H1 (cell line): ENCODE data around the gene RFX1. TPM values are rescaled to one million over a fixed set of nuclear protein-coding genes. Genes with fewer than 3 reads are reported as not detected.

Source experiments
- CTCF ChIA-PET: fragments of 300-600 bp; sonication (Branson Sonifier 250); formaldehyde crosslinking; loops from one replicate; lab custom pipeline; 2021; ENCODE audit not compliant: partially characterized antibody; lab: Charles Lee
- POLR2A ChIA-PET: fragments of 300-600 bp; sonication (Branson Sonifier 250); formaldehyde crosslinking; loops from one replicate; lab custom pipeline; 2021; ENCODE audit warnings: inconsistent platforms; ENCODE audit not compliant: partially characterized antibody; lab: Charles Lee
- DNase-seq, 2 experiments: peaks; one replicate each; pipeline versions ENCODE4 v3.0.0 to v3.0.0-alpha.2; 2010 to 2022; ENCODE audit warnings: low spot score in 2 of 2, low read depth in 1 of 2, mixed read lengths in 1 of 2
- FAIRE-seq: peaks from 2 replicates; lab custom pipeline; 2011; peaks lifted over from hg19 to GRCh38; lab: Jason Lieb, UNC
- H2AFZ ChIP-seq: 2 replicates; pipeline ENCODE4 v1.8.1; 2012; ENCODE audit warnings: low read length, inconsistent platforms
- H2AK5ac ChIP-seq: 2 replicates; pipeline ENCODE4 v1.6.1; 2013; ENCODE audit warnings: low read depth, low read length
- H2BK120ac ChIP-seq: replicated peaks from 2 replicates; pipeline ENCODE3; 2013; ENCODE audit warnings: low read depth, low read length, inconsistent platforms
- H2BK12ac ChIP-seq: 2 replicates; pipeline ENCODE4 v1.6.1; 2013; ENCODE audit warnings: low read depth, low read length
- H2BK15ac ChIP-seq: 2 replicates; pipeline ENCODE4 v1.6.1; 2013; ENCODE audit warnings: low read length
- H2BK20ac ChIP-seq: 2 replicates; pipeline ENCODE4 v1.6.1; 2013; ENCODE audit warnings: low read length
- H2BK5ac ChIP-seq: 2 replicates; pipeline ENCODE4 v1.6.1; 2013; ENCODE audit warnings: low read depth, low read length
- H3K14ac ChIP-seq: 2 replicates; pipeline ENCODE4 v1.6.1; 2013; ENCODE audit warnings: inconsistent platforms; ENCODE audit not compliant: insufficient read length
- H3K18ac ChIP-seq: 2 replicates; pipeline ENCODE4 v1.6.1; 2013; ENCODE audit warnings: low read length; ENCODE audit errors: extremely low read depth
- H3K23ac ChIP-seq: 2 replicates; pipeline ENCODE4 v1.6.1; 2013; ENCODE audit warnings: inconsistent platforms; ENCODE audit not compliant: insufficient read length
- H3K23me2 ChIP-seq: 2 replicates; pipeline ENCODE4 v1.6.1; 2013; ENCODE audit warnings: low read depth, low read length
- H3K27ac ChIP-seq: 2 replicates; pipeline ENCODE4 v1.6.1; 2011; ENCODE audit warnings: low read depth, low read length, inconsistent platforms
- H3K27me3 ChIP-seq, 4 experiments: replicated peaks in 1 of 4; 1 replicate in 1 of 4; 2 replicates in 3 of 4; pipeline versions ENCODE4 v1.6.1 to v1.8.1; 2011 to 2013; ENCODE audit warnings: low read length in 3 of 4, mild to moderate bottlenecking in 3 of 4, inconsistent platforms in 2 of 4, mixed read lengths in 2 of 4, moderate library complexity in 1 of 4; ENCODE audit not compliant: control insufficient read depth in 3 of 4, insufficient read depth in 3 of 4; ENCODE audit errors: extremely low read depth in 1 of 4
- H3K36me3 ChIP-seq, 4 experiments: 2 replicates each; pipeline versions ENCODE4 v1.6.1 to v1.8.1; 2011 to 2013; ENCODE audit warnings: mild to moderate bottlenecking in 4 of 4, low read length in 3 of 4, moderate library complexity in 2 of 4, control low read depth in 1 of 4, inconsistent platforms in 1 of 4; ENCODE audit not compliant: insufficient read depth in 4 of 4, control insufficient read depth in 2 of 4
- H3K4ac ChIP-seq: replicated peaks from 2 replicates; pipeline ENCODE3; 2013; ENCODE audit warnings: low read length, low read depth, mixed read lengths, inconsistent platforms; ENCODE audit not compliant: insufficient read length
- H3K4me1 ChIP-seq, 4 experiments: replicated peaks in 1 of 4; 1 replicate in 1 of 4; 2 replicates in 3 of 4; pipeline versions ENCODE4 v1.6.1 to v1.8.1; 2011 to 2013; ENCODE audit warnings: low read length in 3 of 4, inconsistent platforms in 2 of 4, mixed read lengths in 1 of 4; ENCODE audit not compliant: insufficient read depth in 4 of 4, control insufficient read depth in 3 of 4
- H3K4me2 ChIP-seq, 2 experiments: 2 replicates each; pipeline versions ENCODE4 v1.6.1 to v1.8.1; 2011 to 2013; ENCODE audit warnings: low read depth in 2 of 2, low read length in 2 of 2, control low read depth in 1 of 2, inconsistent platforms in 1 of 2, mild to moderate bottlenecking in 1 of 2; ENCODE audit not compliant: insufficient read depth in 1 of 2
- H3K4me3 ChIP-seq, 4 experiments: fragments of 200-600, 300-600 bp in 1 of 4; sonication (generic), shearing (Covaris generic), sonication (Bioruptor Twin) in 1 of 4; 2 replicates each; pipeline versions ENCODE4 v1.5.1 to v1.8.1; 2011 to 2016; ENCODE audit warnings: low read length in 4 of 4, low read depth in 3 of 4, control low read depth in 2 of 4, inconsistent platforms in 2 of 4, mild to moderate bottlenecking in 2 of 4, mixed read lengths in 1 of 4, moderate library complexity in 1 of 4; ENCODE audit not compliant: insufficient read depth in 2 of 4; ENCODE audit errors: extremely low read depth in 1 of 4
- H3K56ac ChIP-seq: replicated peaks from 2 replicates; pipeline ENCODE3; 2013; ENCODE audit warnings: low read depth, mild to moderate bottlenecking, mixed read lengths, low read length, inconsistent platforms; ENCODE audit not compliant: insufficient read length
- H3K79me1 ChIP-seq: 2 replicates; pipeline ENCODE4 v1.6.1; 2013; ENCODE audit warnings: low read depth, low read length, control low read depth
- H3K79me2 ChIP-seq, 2 experiments: 2 replicates each; pipeline versions ENCODE4 v1.6.1 to v1.8.1; 2012 to 2013; ENCODE audit warnings: low read length in 2 of 2, mild to moderate bottlenecking in 2 of 2, inconsistent platforms in 1 of 2; ENCODE audit not compliant: insufficient read depth in 2 of 2, control insufficient read depth in 1 of 2
- H3K9ac ChIP-seq, 4 experiments: replicated peaks in 1 of 4; 1 replicate in 1 of 4; 2 replicates in 3 of 4; pipeline versions ENCODE4 v1.6.1 to v1.8.1; 2011 to 2013; ENCODE audit warnings: low read depth in 3 of 4, low read length in 3 of 4, control low read depth in 2 of 4, mild to moderate bottlenecking in 2 of 4, moderate library complexity in 2 of 4, inconsistent platforms in 1 of 4; ENCODE audit errors: extremely low read depth in 1 of 4
- H3K9me3 ChIP-seq, 2 experiments: 2 replicates each; pipeline versions ENCODE4 v1.6.1 to v1.8.1; 2012 to 2013; ENCODE audit warnings: mild to moderate bottlenecking in 2 of 2, moderate library complexity in 2 of 2, control low read depth in 1 of 2, inconsistent platforms in 1 of 2, low read depth in 1 of 2, low read length in 1 of 2, mixed read lengths in 1 of 2; ENCODE audit not compliant: insufficient read depth in 2 of 2
- H4K20me1 ChIP-seq, 2 experiments: replicated peaks in 1 of 2; 2 replicates each; pipeline versions ENCODE3 to v1.8.1; 2011 to 2013; ENCODE audit warnings: inconsistent platforms in 2 of 2, low read length in 2 of 2, mild to moderate bottlenecking in 1 of 2; ENCODE audit not compliant: insufficient read depth in 2 of 2, control insufficient read depth in 1 of 2
- H4K5ac ChIP-seq: 2 replicates; pipeline ENCODE4 v1.6.1; 2013; ENCODE audit warnings: low read length, low read depth, mixed read lengths, inconsistent platforms; ENCODE audit not compliant: insufficient read length
- H4K8ac ChIP-seq: 2 replicates; pipeline ENCODE4 v1.8.0; 2013; ENCODE audit warnings: mild to moderate bottlenecking, moderate library complexity, low read length, inconsistent platforms; ENCODE audit not compliant: insufficient read depth; ENCODE audit errors: extremely low read depth
- H4K91ac ChIP-seq: replicated peaks from 2 replicates; pipeline ENCODE3; 2013; ENCODE audit warnings: low read length, mixed read lengths, inconsistent platforms; ENCODE audit not compliant: insufficient read length
- BACH1 ChIP-seq: IDR thresholded peaks from 2 replicates; pipeline ENCODE4 v1.6.1; 2012; ENCODE audit warnings: low read length, improper control_type of control experiment
- CBX8 ChIP-seq: fragments of 300-800, 300-1000 bp; sonication (generic); IDR thresholded peaks from 2 replicates; pipeline ENCODE4 v1.7.1; 2016; ENCODE audit warnings: low read depth, low read length, borderline replicate concordance
- EZH2 ChIP-seq: fragments of 200-600 bp; sonication (generic); IDR thresholded peaks from 2 replicates; pipeline ENCODE4 v1.7.1; 2012; ENCODE audit warnings: low read depth, mild to moderate bottlenecking, moderate library complexity, low read length, inconsistent platforms; ENCODE audit not compliant: severe bottlenecking
- HDAC2 ChIP-seq, 2 experiments: fragments of 300-600 bp in 1 of 2; sonication (generic) in 1 of 2; IDR thresholded peaks; 2 replicates each; pipeline ENCODE4 v1.6.1; 2011 to 2012; ENCODE audit warnings: low read depth in 2 of 2, low read length in 2 of 2, mild to moderate bottlenecking in 2 of 2, moderate library complexity in 2 of 2, borderline replicate concordance in 1 of 2, inconsistent platforms in 1 of 2
- JUN ChIP-seq: IDR thresholded peaks from 2 replicates; pipeline ENCODE4 v1.6.1; 2011; ENCODE audit warnings: low read depth, mild to moderate bottlenecking, improper control_type of control experiment, low read length
- RFX5 ChIP-seq: IDR thresholded peaks from 2 replicates; pipeline ENCODE4 v1.6.1; 2011; ENCODE audit warnings: low read depth, low read length, improper control_type of control experiment, borderline replicate concordance
- SIN3A ChIP-seq, 2 experiments: IDR thresholded peaks in 1 of 2; conservative IDR thresholded peaks in 1 of 2; 2 replicates each; pipeline ENCODE4 v1.6.1; 2011 to 2012; ENCODE audit warnings: low read length in 2 of 2, improper control_type of control experiment in 1 of 2, low read depth in 1 of 2, mild to moderate bottlenecking in 1 of 2
- SIRT6 ChIP-seq: IDR thresholded peaks from one replicate; pipeline ENCODE4 v1.7.1; 2012; ENCODE audit warnings: low read length, inconsistent platforms
- SP1 ChIP-seq: IDR thresholded peaks from 2 replicates; pipeline ENCODE4 v1.6.1; 2011; ENCODE audit warnings: low read depth, low read length
- TBP ChIP-seq: IDR thresholded peaks from 2 replicates; pipeline ENCODE4 v1.6.1; 2011; ENCODE audit warnings: low read depth, low read length, improper control_type of control experiment
- TCF12 ChIP-seq: IDR thresholded peaks from 2 replicates; pipeline ENCODE4 v1.6.1; 2011; ENCODE audit warnings: low read depth, mild to moderate bottlenecking, low read length
- WGBS, 2 experiments: shearing (Covaris generic) in 1 of 2; methylation state at CpG; one replicate each; pipeline versions ENCODE4 v1.1.6 to v1.1.7; 2013 to 2015; ENCODE audit warnings: low lambda C conversion rate in 2 of 2, mixed read lengths in 2 of 2, inconsistent platforms in 1 of 2, low coverage in 1 of 2, missing lambda C conversion rate in 1 of 2; ENCODE audit not compliant: insufficient replicate concordance in 2 of 2, insufficient coverage in 1 of 2, insufficient read length in 1 of 2; ENCODE audit errors: extremely low coverage in 1 of 2, missing lambda C conversion rate in 1 of 2; 5-methylcytosine and 5-hydroxymethylcytosine counted together
- polyA plus RNA-seq, 7 experiments: library from polyadenylated mRNA; depleted of rRNA in 3 of 7; stranded (reverse) in 5 of 7; unstranded in 2 of 7; fragments of >200 nt in 5 of 7; fragments of 200-250 nt in 2 of 7; gene quantifications; 1 replicate in 5 of 7; 2 replicates in 1 of 7; 4 replicates in 1 of 7; pipeline versions ENCODE4 v1.2.1 to v1.2.3, GENCODE V29; 2011 to 2013; ENCODE audit warnings: missing spikeins in 2 of 7, mixed read lengths in 2 of 7
- total RNA-seq: library from RNA; stranded (reverse); fragmentation: NEBNext Ultra II Directional; extraction: Animal tissue kit (Norgen Biotek cat#: 25700); gene quantifications from 2 replicates; pipeline ENCODE4 v1.2.1, GENCODE V29; 2021

RFX1 gene
- total and polyA plus RNA-seq, 2 of the 8 experiments (the other 6 are each of a cell fraction or from before 2014, with no cell fraction given): 4.9 to 17.0 TPM

GRCh38 chr19:14005349-14006084 lies 603 bp downstream of the RFX1 start:
- H3K14ac ChIP-seq: no peak overlapping the region
- H3K18ac ChIP-seq: peak overlapping the region; percentile 7; the same call in 1 of the 2 replicates
- 62% methylated on average over 8 of the region's 50 CpGs; no CpG with 5 or more reads in 1 of the 2 experiments for WGBS, 2 experiments
- no peak overlapping the region for H2AFZ ChIP-seq
- H3K23me2 ChIP-seq: peaks cover 5% of the 10 kb centered on the region; the same call in 1 of the 2 replicates
- no peak overlapping the region for H4K91ac ChIP-seq
- peak; percentile 51 to 94 for DNase-seq
- peak overlapping the region; percentile 62 to 81 (median 69); a peak in 6 of 8 replicates for H3K4me3 ChIP-seq
- no peak overlapping the region for H3K4ac ChIP-seq
- H4K20me1 ChIP-seq: no peaks in the 10 kb centered on the region
- peak overlapping the region; percentile 41 to 56 for H3K4me2 ChIP-seq
- H3K9ac ChIP-seq: peak overlapping the region; percentile 69 to 85 (median 80)
- no peaks in the 10 kb centered on the region for H3K27me3 ChIP-seq
- H2AK5ac ChIP-seq: no peak overlapping the region
- no peak overlapping the region for H2BK12ac ChIP-seq
- H2BK15ac ChIP-seq: peak overlapping the region; percentile 55; the same call in 1 of the 2 replicates
- FAIRE-seq: no peak
- CTCF ChIA-PET: interaction anchor here (0.6 to 1.8 kb wide), 7 partner anchors 12 to 125 kb away, joined by 3 to 6 read pairs (median 4); partner anchors contain the start of gene IL27RA
- no peak overlapping the region; the same call in 1 of the 2 replicates for H2BK5ac ChIP-seq
- POLR2A ChIA-PET: interaction anchor here (0.8 to 3.5 kb wide), 18 partner anchors 9 to 159 kb away, joined by 3 to 16 read pairs (median 6); partner anchors contain the start of genes DCAF15, IL27RA and RLN3
- H3K4me1 ChIP-seq: peaks cover 0 to 4% (median under 1%) of the 10 kb centered on the region in 4 experiments; a peak in 5 of 7 replicates
- no peak overlapping the region for H2BK120ac ChIP-seq
- H4K5ac ChIP-seq: no peak overlapping the region
- H3K56ac ChIP-seq: no peak overlapping the region
- peak overlapping the region; percentile 94; the same call in 1 of the 2 replicates for H4K8ac ChIP-seq
- no peaks in the 10 kb centered on the region for H3K9me3 ChIP-seq
- peaks cover 3% of the 10 kb centered on the region for H3K79me1 ChIP-seq
- H3K23ac ChIP-seq: no peak overlapping the region
- peaks cover 0 to 9% of the 10 kb centered on the region in 2 experiments; a peak in 2 of 4 replicates for H3K79me2 ChIP-seq
- H3K36me3 ChIP-seq: no peaks in the 10 kb centered on the region; a peak in 1 of 8 replicates
- H2BK20ac ChIP-seq: 0 out of 2 replicates have a peak overlapping the region, but pooled peaks have one; percentile 74
- peak overlapping the region; percentile 61 for H3K27ac ChIP-seq
- TF ChIP-seq SIRT6 (no peak), TCF12 (no peak), BACH1 (no peak), HDAC2 (IDR thresholded peaks at IDR 0.05; ENCODE audit: borderline replicate concordance in 1 of 2, low read depth in 2 of 2, low read length in 2 of 2) (peak in 1 of 2 experiments; percentile 98; a peak in 2 of 4 replicates), SIN3A (conservative IDR thresholded peaks at IDR 0.05 in 1 of 2, IDR thresholded peaks at IDR 0.05 in 1 of 2; ENCODE audit: low read depth in 1 of 2, low read length in 2 of 2) (no peak), EZH2 (no peak), TBP (peak; percentile 85), SP1 (peak; percentile 68; the same call in 1 of the 2 replicates), JUN (no peak), RFX5 (no peak), CBX8 (no peak)
